ENCODE data around the gene LRFN4.
A peak's percentile ranks its signal among the peaks of the same experiment; 100 is the strongest.

Gene LRFN4

GRCh38 chr11:66845143-66845875 lies 11.6 kb upstream of the LRFN4 start:
- TF ChIP-seq, protein P1, sequence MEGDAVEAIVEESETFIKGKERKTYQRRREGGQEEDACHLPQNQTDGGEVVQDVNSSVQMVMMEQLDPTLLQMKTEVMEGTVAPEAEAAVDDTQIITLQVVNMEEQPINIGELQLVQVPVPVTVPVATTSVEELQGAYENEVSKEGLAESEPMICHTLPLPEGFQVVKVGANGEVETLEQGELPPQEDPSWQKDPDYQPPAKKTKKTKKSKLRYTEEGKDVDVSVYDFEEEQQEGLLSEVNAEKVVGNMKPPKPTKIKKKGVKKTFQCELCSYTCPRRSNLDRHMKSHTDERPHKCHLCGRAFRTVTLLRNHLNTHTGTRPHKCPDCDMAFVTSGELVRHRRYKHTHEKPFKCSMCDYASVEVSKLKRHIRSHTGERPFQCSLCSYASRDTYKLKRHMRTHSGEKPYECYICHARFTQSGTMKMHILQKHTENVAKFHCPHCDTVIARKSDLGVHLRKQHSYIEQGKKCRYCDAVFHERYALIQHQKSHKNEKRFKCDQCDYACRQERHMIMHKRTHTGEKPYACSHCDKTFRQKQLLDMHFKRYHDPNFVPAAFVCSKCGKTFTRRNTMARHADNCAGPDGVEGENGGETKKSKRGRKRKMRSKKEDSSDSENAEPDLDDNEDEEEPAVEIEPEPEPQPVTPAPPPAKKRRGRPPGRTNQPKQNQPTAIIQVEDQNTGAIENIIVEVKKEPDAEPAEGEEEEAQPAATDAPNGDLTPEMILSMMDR (IDR thresholded peaks at IDR 0.05) = no peak
- H3K27ac ChIP-seq = no peak overlapping the region

DNA sequence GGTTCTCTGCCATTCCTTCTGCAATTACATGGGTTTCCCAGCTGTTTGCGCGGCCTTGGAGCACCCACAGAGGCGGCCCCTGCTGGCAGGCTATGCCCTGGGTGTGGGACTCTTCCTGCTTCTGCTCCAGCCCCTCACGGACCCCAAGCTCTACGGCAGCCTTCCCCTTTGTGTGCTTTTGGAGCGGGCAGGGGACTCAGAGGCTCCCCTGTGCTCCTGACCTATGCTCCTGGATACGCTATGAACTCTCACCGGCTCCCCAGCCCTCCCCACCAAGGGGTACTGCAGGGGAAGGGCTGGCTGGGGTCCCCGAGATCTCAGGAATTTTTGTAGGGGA lies 11.0 kb upstream of the LRFN4 start:
- TF ChIP-seq, protein P1 (IDR thresholded peaks at IDR 0.05) = no peak
- TF ChIP-seq ZFX (IDR thresholded peaks at IDR 0.05; ENCODE audit: borderline replicate concordance) = no peak

DNA sequence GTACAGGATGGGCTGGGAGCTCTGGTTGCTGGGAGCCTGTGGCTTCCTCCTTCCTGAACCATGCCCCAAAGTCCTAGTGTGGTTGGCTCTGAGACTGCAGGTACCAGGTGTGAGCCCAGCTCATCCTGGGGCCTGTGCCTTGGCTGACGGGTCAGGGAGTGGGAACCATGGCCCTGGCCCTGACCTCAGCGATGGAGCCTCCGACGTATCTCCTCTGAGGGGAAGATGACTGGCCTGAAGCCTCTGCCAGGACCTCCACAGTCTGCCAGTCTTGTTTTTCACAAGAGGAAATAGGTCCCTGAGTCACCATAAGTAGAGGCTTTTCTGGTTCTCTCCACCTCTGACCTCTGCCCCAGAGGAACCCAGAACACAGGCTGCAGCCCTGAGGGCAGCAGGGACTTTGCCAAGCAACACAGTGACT lies 10.2 kb upstream of the LRFN4 start:
- TF ChIP-seq, protein P1 (IDR thresholded peaks at IDR 0.05) = no peak
- no peak for TF ChIP-seq ZFX (IDR thresholded peaks at IDR 0.05; ENCODE audit: borderline replicate concordance)
- 0 out of 2 replicates have a peak overlapping the region, but pooled peaks have one; percentile 7 for H3K27ac ChIP-seq

More for the DNA sequence above, 11.0 kb upstream of the LRFN4 start:
- no peak overlapping the region for H3K27ac ChIP-seq

DNA sequence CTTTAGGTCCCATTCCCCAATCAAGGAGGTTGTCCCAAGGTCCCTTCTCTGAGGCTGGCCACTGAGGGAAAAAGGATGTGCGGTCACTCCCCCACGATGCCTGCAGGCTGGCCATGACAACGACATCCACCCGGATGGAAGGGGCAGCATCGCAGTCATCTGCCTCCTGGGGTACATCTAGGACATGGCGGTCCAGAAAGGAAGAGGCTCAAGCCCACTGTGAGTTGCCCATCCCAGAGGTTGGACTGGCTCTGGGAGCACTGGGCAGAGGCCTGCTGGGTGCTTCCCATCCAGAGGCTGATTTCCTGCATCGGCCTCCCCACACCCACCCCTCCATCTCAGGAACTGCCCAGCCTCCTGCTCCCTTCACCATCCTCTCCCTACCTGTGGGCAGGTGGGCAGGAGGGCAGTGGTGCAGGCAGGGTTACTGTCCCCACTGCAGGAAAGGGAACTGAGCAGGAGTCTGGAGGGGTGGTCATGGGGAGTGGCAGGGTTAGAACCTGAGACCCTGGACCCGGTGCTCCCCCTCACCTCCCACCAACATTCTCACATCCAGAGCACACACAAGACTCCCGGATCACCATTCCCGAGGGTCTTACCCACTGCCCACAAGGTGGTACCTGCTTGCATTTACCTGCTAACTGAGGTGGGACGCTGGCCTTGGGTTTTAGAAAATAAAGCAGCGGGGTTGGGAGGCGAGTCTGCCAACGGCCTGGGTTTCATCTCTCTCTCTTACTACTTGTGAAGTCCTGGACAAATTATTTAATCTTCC lies 9.2 kb upstream of the LRFN4 start:
- no peak overlapping the region for H3K27ac ChIP-seq
- TF ChIP-seq, protein P1 (IDR thresholded peaks at IDR 0.05) = no peak
- no peak for TF ChIP-seq ZFX (IDR thresholded peaks at IDR 0.05; ENCODE audit: borderline replicate concordance)

GRCh38 chr11:66848671-66849500 lies 8.0 kb upstream of the LRFN4 start:
- H3K27ac ChIP-seq = no peak overlapping the region

DNA sequence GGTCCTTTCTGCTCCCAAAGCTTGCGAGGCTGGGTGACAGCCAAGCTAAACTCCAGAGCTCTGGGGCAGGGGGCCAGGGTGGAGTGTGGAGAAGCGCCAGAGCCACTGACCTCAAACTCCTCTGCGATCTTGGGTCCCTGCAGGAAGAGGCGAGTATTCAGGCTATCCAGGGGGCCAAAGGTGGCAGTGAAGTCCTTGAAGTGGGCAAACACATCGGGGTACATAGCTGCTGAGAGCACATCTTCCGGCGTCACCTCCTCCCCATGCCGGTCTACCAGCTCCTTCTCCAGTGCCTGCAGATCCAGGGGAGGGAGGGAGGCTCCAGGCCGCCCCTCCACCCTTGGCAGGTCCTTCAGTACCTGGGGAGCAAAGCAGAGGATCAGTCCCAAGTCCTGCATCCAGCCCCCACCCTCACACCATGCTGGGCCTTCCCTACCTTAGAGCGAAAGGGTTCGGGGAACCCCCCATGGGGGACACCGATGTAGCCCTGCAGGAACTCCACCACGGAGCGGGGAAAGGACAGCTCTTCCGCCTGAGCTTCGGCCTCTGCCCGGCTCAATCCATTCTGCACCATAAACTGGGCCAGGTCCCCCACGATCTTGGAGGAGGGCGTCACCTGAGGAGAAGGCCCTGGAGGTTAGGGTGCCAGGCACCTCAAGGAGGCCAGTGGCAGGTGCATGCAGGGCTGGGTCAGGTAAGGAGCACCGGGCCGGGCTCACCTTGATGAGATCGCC lies 7.2 kb upstream of the LRFN4 start:
- TF ChIP-seq, protein P1 (IDR thresholded peaks at IDR 0.05) = no peak
- no peak for TF ChIP-seq ZFX (IDR thresholded peaks at IDR 0.05; ENCODE audit: borderline replicate concordance)
- H3K27ac ChIP-seq = no peak overlapping the region

More at GRCh38 chr11:66848671-66849500, 8.0 kb upstream of the LRFN4 start:
- TF ChIP-seq ZFX (IDR thresholded peaks at IDR 0.05; ENCODE audit: borderline replicate concordance) = no peak
- TF ChIP-seq, protein P1 (IDR thresholded peaks at IDR 0.05) = no peak
